Endothelial cell of hepatic sinusoid (primary cell): ENCODE measurements around the gene HOXB8.

Experiments
- in situ Hi-C: cut with HindIII; loops from 2 replicates; pipeline ENCODE4 v1.10.0; 2017; ENCODE audit warnings: low sequenced_read_pairs

The HOXB8 gene

DNA sequence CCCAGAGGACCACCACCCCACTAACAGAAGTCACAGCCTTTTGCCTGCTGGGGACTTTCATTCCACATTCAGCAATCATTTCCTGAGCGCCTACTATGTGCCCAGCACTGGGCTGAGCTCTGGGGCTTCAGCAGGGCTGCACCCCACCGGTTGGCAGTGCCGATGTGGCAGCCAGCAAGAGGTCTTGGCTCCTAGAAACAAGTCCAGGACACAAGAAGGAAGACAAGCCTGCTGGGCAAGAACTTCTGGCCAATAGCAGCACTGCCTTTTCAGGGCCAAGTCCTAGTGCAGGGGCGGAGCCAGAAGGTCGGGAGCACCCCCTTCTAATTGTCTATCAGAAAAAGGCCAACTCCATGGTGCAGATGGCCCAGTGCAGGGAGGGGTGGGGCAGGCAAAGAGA lies 24.0 kb upstream of the HOXB8 start:
- in situ Hi-C loops, result no loop called here

DNA sequence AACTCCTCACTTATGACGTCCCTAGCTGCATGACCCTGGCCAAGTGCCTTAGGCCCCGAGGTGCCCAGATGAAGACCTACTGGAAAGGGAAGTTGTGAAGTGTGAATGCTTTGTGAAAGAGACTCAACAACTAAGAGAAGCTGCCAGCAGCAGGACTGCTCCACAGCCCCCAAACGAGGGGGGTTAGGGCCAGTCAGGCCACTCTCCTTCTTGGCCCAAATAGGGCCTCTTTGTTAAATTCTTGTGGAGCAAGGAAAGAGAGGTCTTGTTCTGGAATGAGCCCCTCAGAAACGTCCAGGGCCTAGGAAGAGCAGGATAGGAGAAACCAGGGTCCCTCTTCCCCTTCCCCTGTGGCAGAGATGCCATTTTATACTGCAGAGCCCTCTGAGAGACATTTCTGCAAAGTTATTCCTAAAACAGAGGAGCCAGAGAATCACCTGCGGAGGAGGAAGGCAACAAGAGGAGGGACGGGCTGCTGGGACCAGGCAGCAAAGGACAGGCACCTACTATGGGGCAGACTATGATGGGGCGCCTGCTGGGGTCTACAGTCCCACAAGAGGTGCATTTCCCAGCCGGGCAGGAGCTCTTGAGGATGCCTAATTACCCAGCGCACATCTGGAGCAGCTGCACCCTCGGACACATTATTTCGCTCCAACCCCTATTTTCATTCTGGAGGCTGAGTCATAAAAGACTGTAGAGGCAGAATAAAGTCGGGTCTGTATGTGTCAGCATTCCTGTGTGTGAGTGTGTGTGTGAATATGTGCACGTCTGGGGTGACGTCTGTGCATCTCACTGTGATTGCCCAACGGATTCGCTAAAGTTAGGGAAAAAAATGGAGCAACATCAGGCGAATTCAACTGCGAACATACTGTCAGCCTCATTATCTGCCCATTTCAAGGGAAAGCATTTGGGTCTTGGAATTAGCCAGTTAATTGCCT lies 22.5 kb upstream of the HOXB8 start:
- in situ Hi-C loops, result no loop called here

DNA sequence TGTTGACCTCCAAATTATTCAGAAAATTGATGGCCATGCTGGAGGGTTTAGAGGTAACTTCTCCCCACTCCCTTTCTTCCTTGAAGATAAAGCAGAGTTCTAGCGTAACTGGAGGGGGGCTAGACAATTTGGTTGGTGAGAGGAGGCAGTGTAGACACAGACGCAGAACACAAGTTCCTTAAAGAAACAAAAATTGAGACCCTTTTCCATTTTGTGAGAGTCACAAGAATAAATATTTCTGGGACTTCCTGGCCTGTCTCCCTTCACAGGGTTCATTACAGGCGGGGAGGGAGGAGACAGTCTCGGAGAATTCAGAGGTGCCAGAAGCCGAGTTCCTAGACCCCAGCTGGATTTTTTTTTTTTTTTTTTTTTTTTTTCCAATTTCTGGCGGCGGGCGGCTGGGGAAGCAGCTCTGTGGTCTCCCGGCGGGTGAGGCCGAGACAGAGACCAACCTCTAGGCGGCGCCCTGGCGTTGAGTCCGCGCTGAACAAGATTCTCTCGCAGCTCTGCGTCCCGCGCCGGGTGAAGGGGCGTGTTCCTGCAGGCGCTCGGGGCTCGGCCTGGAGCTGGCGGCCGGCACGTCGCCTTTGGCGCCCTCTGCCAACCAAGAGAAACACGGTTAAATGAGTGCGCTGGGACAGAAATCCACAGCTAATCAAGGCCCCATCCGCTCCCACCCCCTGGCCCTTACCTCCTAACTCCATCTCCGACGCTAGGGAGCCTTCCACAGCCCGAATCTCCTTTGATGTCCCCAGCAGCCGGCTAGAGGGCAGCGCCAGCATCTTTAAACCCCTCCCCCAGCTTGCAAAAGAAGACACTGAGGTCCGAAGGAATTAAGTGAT lies 21.3 kb upstream of the HOXB8 start:
- in situ Hi-C loops, result no loop called here

DNA sequence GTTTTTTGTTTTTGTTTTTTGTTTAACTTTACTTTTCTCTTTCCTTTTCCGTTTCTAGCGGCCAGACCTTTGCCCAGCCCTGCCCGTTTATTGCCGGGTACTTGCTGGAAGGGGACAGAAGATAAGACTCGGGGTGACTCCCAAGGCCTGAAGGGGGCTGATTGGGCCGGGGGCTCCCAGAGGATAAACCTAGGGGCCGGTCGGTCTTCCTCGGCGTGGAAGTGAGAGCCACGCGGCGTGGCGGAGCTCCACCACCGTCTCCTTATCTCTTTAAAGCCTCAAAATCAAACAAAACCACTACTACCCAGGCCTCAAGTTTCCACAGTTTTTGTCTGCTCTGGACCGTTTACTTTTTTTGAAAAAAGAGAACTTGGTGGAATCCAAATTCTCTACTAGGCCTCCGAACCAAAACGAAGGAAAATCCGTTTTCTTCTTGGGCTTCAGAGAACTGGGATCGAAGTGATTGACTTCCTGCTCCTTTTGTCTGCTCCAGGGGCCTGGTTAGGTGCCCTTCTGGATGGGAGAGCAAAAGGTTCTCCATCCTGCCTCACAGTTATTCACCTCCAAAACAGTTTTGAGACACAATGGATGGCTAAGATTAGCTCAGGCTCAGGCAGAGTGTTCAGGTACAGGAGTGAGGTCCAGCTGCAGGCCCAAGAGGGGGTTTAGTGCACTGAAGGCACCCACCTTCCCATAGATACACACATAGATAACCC lies 19.6 kb upstream of the HOXB8 start:
- in situ Hi-C loops, result no loop called here

DNA sequence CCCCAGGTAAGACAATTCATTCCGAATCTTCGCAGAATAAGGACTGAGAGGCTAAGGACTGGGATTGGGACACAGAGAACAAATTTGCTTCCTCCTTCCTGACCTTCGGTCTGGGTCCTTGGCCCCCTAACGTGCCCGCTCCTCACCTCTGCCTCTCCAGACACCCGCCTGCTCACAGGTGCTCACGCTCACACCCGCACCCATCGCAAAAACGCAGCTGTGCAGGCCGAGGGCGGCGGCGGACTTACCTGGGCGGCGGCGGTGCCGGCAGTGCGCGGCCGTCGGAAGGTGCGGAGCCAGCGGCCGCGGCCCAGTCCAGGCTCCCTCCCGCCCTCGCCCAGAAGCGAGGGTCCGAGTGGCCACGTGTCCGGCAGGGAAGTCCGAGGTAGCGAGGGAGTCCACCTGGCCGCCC lies 18.2 kb upstream of the HOXB8 start:
- in situ Hi-C loops, result no loop called here

DNA sequence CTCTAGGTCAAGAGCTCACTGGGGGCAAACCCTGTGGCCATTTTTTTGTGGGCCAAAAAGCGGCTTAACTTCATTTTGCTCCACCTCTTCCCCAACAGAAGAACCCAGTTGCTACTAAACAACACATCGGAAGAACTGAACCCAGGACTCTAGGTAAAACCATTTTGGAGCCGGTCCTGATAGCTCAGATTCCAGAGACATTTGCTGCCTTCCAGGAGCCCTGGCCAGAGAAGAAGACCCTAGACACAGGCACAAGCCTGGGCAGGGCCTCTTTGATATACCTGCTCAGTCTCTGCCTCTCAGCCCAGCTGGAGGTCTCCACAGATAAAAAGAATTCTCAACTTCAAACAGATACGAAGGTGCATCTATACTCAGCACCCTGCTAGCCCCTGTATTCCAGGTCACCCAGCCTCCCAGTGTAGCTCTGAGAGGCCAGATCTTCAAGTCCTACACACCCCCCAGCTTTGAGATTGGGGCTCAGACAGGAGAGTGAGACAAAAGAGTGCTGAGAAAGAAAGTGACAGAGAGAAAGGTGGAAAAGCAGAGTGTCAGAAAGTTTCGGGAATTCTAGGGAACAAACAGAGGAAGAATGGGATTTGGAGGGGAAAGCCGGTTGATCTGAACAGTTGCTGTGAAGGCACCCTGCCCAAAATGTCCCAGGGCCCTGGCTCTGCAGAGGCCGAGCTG lies 17.6 kb upstream of the HOXB8 start:
- in situ Hi-C loops, result no loop called here

DNA sequence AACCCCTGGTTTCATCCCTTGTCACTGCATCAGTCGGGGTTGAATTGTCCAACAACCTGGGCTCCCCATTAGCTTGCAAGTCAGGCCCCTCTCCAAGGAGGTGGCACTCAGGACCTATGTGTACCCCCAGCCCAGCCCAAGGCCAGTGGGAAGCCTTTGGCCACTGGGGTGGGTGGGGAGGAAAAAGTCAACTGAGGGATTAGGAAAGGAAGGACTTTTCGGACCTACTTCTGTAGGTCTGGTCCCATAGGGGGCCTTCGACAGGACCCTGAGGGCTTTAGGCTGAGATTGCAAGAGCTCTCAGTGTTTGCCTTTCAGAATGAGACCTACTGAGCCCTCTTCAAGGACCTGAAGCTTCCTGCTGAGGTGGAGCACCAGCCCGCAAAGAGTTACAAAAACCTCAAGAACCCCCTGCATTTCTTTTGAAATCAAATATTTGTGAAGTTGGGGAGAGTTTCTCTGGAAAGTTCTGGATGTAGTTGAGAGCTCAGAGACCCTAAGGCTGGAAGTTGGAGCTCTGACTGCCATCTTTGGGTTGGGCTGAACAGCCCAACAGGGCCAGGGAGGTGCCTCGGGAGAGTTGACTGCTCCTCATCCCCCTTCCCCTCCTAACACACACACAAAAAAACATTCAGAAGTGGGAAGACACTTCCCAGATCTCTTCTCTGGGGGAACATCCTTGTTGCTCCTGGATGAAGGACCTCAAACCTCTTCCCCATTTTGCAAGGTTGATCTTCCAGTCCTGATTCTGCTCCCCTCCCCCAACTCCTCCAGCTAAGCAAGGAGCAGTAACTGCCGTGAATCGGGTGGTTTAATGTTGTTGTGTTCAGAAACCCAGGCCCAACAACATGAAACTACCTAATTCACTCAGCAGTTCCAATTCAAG lies 16.8 kb upstream of the HOXB8 start:
- in situ Hi-C loops, result no loop called here

DNA sequence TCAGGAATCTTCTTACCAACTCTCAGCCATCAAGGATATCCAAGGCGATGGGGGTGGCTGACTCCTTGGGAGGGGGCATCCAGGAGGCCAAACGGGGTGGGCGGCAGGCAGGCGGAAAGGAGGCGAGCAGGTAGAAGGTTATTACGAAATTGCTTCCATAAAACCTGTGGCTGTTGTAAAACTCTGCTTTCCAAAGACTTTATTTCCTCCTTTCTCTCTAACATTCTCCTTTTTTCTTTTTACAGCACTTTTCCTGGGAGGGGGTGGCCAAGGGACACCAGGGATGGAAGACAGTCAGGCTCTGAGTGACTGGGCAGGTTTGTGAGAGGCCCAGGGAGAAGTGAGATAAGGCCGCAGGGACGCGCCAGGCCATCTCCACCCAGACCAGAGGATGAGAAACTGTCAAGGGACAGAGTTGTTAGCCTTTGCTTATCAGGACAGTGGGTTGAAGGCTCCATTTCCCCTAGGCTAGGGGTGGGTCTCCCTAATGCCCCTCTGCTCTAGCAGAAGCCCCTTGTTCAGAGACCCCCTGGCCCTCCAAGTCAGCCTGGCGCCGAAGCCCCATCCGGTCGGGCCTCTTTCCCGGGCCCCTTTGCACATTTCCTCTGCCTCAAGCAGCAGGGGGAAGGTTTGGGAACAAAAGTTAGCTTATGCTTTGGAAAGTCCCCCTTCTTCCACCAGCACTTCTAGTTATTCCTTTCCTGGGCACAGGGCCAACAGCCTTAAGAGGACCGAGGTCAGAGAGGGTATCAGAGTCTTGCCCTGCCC lies 16.0 kb upstream of the HOXB8 start:
- in situ Hi-C loops, result no loop called here

DNA sequence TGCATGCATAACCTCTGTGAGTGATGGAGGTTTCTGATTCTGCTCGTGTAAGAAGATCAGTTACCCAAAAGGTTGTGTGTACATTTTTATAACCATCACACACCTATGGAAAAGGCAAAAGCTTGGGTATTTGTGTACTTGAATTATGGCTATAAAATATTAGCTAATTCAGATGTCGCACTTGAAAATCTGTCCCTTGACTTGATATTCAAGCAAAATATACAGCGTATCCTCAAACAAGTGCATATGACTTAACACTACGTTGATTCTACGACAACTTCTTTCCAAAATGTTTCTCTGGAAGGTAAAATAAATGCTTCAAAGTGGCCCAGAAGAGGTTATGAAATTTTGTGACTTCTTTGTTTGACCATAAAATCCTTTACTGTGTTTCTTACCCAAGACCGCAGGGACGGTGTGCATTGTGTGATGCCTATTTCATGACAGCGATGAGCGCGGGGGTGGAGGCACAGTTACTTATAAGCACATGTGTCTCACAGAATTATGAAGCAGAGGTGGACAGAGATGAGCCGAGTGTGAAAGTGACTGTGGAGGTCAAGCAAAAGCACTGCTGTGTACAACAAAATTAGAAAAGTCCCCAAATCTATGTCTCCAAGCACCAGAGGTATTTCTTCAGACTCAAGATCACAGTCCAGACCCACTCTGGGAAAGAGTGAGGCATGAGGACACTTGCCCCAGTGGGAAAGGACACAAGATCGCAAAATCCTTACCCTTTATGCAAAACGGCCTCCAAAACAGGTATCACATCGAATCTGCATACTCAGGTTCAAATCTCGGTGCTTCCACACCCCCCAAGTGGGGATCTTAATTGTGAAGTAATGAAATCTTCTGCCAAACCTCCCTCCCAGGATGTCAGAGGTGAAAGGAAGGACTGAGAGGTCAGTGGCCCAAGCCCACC lies 15.2 kb upstream of the HOXB8 start:
- in situ Hi-C loops, result no loop called here

DNA sequence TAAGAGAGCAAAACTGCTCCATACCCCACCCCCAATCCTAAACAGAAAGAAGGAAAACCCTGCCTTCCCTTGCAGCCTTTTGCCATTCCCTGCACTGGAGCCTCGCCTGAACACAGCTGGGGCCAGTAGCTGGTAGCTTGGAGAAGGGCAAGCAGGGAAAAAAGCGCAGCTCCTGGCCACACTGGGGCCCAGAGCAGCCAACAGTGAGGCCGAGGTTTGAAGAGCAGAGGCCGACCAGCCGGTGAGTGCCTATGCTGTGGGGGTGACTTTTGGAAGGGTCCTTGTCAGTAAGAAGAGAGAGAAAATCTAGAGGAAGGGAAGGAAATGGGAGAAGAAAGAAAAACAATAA lies 14.3 kb upstream of the HOXB8 start:
- in situ Hi-C loops, result no loop called here

DNA sequence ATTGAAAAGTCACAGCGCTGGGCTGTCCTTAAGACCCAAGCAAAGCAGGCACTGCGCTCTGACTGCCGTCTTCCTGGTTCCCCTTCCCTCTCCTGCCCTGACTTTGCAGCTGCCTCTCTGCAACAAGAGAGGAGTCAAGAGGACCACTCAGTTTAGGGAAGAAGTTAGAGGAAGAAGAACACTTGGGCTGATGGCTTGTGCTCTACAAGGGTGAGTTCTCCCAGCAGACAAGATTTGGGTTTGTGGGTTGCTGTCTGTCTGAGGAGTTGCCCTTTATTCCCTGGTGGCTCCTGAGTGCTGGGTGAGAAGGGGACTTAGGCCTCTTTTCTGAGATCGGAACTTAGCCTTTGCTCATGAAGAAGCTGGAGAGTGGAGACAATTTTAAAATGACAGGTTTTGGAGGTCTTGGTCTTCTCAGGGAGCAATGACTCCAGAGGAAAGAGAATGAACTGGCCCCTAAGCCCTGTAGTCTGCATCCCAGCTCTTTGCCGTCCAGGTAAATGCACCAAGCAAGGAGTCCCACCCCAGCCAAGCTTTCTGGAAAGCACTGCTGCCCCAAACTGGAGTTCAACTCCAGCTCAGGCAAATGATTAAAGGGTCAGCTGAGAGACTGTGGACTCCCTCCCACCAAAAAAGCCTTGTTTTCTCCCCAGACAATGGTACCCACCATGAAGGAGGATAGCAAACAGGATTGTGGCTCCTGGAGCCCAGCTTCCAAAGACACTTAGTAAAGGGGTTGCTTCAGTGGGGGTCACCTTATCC lies 13.7 kb upstream of the HOXB8 start:
- in situ Hi-C loops, result no loop called here

DNA sequence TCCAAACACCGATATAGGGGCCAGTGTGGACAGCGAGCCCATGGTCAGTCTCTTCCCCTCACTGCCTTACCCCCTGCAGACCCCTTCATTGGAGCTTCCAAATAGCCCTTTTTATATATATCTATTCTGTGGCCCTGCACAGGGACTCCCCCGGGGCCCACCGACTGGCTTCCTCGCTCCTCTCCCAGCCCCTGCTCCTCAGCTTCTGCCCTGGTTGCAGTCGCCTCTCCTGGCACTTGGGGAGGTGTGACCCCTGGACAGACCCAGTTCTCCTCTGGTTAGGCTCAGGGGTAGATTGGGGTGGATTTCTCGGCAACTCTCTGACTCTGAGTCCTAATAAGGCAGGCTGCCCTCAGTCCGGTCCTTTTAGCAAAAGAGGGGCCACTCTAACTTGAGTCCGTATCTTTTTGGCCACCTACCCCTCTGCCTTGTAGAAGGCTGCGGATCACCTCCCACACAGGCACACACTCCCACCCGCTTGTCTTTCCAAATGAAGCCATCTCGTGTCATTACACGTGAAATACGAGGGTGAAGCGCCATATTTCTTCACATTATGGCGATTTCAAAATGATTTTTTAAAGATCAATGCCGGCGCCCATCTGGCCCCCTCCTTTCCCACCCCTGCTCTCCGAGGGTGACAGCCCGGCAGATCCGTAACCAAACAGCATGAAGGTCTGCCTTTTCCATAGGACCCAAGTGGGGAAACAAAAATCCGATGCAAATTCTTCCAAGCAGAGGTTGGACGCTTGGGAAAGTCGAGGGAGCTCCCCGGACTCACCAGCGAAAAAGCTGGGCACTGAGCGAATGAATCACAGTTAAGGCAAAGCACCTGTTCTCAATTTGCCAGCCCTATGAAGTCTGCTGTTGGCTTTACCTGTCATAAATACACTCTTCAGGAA lies 12.8 kb upstream of the HOXB8 start:
- in situ Hi-C loops, result no loop called here

DNA sequence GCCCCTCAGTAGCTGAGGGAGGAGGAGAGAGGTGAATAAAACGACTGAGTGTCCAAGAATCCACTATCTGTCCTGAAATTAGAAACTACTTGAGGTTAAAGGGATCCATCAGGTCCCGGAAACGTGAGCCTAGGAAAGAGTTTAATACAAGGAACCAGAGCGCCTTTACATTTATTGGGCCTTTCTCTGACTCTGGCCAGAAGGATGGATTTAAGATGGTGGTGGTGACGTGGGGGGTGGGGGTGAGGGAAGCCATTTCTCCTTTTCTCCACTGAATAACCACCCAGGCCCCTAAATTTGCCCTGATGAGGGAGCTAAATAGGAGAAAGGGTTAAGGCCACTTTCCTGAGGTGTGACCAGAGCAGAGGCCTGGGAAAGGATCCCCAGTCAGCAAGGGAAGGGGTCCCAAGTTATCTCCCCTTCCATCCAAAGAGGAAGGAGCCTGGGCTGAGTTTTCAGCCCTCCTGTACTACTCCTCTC lies 12.1 kb upstream of the HOXB8 start:
- in situ Hi-C loops, result no loop called here

DNA sequence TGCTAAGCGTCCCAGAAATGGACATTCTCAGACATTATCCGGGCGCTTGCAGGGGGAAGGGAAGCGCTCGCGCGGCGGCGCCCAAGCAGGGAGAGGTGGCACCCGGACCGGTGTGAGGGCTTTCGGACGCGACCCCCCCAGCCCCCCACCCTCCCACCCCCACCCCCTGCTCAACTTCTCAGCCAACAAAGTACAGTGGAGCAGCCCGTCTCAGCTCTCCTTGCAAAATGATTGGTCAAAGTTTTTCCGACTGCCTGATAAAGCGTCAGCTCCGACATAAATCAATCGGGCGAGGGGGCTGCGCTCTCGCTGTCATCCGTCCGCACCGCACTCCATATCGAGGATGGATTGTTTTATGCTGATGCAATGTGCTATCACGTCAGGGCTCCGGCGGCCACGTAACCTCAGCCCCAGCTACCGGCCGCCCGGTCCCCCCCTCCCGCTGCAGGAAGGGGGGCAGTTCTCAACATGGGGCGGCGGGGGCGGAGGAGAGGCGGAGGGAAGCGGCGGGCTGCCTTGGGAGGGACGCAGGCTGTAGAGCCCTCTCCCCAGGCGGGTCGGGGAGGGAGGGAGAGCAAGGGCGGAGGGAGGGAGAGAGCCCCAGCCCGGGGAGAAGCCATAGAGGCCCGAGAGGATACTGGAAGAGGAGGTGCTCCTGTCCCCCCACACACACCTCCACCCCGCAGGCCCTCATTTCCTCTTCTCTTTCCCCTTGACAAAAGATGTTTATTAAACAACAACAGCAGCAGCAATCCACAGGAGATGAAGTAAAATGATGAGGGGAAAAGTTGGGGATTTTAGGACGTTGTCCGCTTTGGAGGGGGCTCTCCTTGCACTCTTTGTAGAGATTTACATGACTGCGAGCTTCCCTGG lies 11.4 kb upstream of the HOXB8 start, which contains the start of gene HOXB9:
Gene HOXB9 (minus strand): TSS at position 114 of the 873 bp plus-strand sequence. CDS start 89 bp downstream, at position 25.
- in situ Hi-C loops, result no loop called here
